SJCRH30 (cell line): ENCODE data around the gene CPAMD8. TPM values are rescaled to one million over a fixed set of nuclear protein-coding genes. Genes with fewer than 3 reads are reported as not detected.
A peak's percentile ranks its signal among the peaks of the same experiment; 100 is the strongest.

ENCODE experiments used
- DNase-seq, 2 experiments: peaks; one replicate each; pipeline ENCODE4 v3.0.0-alpha.2; 2015 to 2020
- H3K27ac ChIP-seq: fragments of 250-450 bp; sonication (Bioruptor Pico); 2 replicates; pipeline ENCODE4 v1.5.1; 2020; ENCODE audit warnings: mild to moderate bottlenecking, moderate library complexity
- H3K27me3 ChIP-seq: fragments of 250-450 bp; sonication (Bioruptor Pico); 2 replicates; pipeline ENCODE4 v1.5.1; 2020; ENCODE audit warnings: mild to moderate bottlenecking, moderate library complexity
- H3K36me3 ChIP-seq: fragments of 250-450 bp; sonication (Bioruptor Pico); 2 replicates; pipeline ENCODE4 v1.5.1; 2020; ENCODE audit warnings: mild to moderate bottlenecking, moderate library complexity
- H3K4me1 ChIP-seq: fragments of 250-450 bp; sonication (Bioruptor Pico); 2 replicates; pipeline ENCODE4 v1.5.1; 2020; ENCODE audit warnings: mild to moderate bottlenecking, moderate library complexity
- H3K4me3 ChIP-seq: fragments of 250-450 bp; sonication (Bioruptor Pico); 2 replicates; pipeline ENCODE4 v1.5.1; 2020; ENCODE audit warnings: mild to moderate bottlenecking, moderate library complexity
- H3K9me3 ChIP-seq: fragments of 250-450 bp; sonication (Bioruptor Pico); replicated peaks from 2 replicates; pipeline ENCODE4 v1.5.1; 2020; ENCODE audit warnings: mild to moderate bottlenecking, moderate library complexity
- total RNA-seq: library from RNA; depleted of rRNA; stranded (reverse); fragments of >200 nt; shearing (Covaris generic); gene quantifications from 2 replicates; pipeline ENCODE4 v1.2.3, GENCODE V29; 2014

The CPAMD8 gene
- total RNA-seq, 1 experiment from 2014 or later, result 0.34 TPM

DNA sequence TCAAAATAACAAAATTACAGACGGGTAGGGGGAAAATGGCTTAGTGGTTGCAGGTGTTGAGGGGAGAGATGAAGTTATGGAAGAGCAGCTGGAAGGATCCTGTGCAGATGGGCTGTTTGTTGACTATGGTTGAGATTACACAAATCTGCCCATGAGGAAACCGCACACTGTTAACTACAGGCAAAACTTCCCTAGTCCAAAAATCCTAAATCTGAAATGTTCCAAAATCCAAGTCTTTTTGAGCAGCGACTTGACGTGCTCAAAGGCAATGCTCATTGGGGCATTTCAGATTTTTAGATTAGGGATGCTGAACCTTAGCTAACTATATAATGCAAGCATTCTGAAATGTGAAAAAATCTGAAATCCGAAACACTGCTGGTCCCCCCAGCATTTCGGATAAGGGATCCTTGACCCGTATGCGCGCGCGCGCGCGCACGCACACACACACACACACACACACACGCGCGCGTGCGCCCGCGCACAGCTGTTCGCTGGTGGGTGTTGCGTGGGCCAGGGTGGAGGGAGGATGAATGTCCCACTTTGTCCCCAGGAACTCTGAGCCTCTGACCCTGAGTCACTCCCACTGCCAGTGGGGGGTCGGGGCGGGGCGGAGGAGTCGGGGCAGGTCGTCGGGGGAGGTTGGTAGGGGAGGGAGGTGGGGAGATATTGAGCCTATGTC is 131.0 kb downstream of the CPAMD8 start:
- peak in 1 of 2 experiments; percentile 55 for DNase-seq
- Histone ChIP-seq H3K27me3 (no peaks in the 10 kb centered on the region), H3K4me3 (peak overlapping the region; percentile 56), H3K36me3 (no peaks in the 10 kb centered on the region), H3K9me3 (no peaks in the 10 kb centered on the region), H3K27ac (no peak overlapping the region; the same call in 1 of the 2 replicates), H3K4me1 (no peaks in the 10 kb centered on the region)

GRCh38 chr19:16894080-16894479 is 132.5 kb downstream of the CPAMD8 start:
- DNase-seq, result no peak
- Histone ChIP-seq H3K27me3 (no peaks in the 10 kb centered on the region), H3K36me3 (no peaks in the 10 kb centered on the region), H3K4me3 (no peak overlapping the region), H3K9me3 (no peaks in the 10 kb centered on the region), H3K4me1 (no peaks in the 10 kb centered on the region; the same call in 1 of the 2 replicates), H3K27ac (no peak overlapping the region)

- H3K4me1 ChIP-seq, result peaks cover 3% of the 10 kb centered on the region; the same call in 1 of the 2 replicates
- no peaks in the 10 kb centered on the region for H3K9me3 ChIP-seq
- no peaks in the 10 kb centered on the region for H3K36me3 ChIP-seq
- no peaks in the 10 kb centered on the region for H3K27me3 ChIP-seq
- no peak overlapping the region for H3K27ac ChIP-seq
- DNase-seq, result no peak
- no peak overlapping the region for H3K4me3 ChIP-seq
These were observed 133.0 kb downstream of the CPAMD8 start for GRCh38 chr19:16893686-16893989.

- H3K4me1 ChIP-seq, result peaks cover 3% of the 10 kb centered on the region; the same call in 1 of the 2 replicates
- no peaks in the 10 kb centered on the region for H3K36me3 ChIP-seq
- no peak overlapping the region for H3K27ac ChIP-seq
These were observed 133.5 kb downstream of the CPAMD8 start for GRCh38 chr19:16892868-16893685.

GRCh38 chr19:16892436-16892835 is 134.2 kb downstream of the CPAMD8 start:
- Histone ChIP-seq H3K9me3 (no peaks in the 10 kb centered on the region), H3K27ac (no peak overlapping the region), H3K36me3 (no peaks in the 10 kb centered on the region), H3K27me3 (no peaks in the 10 kb centered on the region), H3K4me3 (no peak overlapping the region), H3K4me1 (peaks cover 3% of the 10 kb centered on the region; the same call in 1 of the 2 replicates)
- DNase-seq, result no peak

More at GRCh38 chr19:16892868-16893685, 133.5 kb downstream of the CPAMD8 start:
- H3K4me3 ChIP-seq, result no peak overlapping the region
- H3K27me3 ChIP-seq, result no peaks in the 10 kb centered on the region
- H3K9me3 ChIP-seq, result no peaks in the 10 kb centered on the region
- no peak for DNase-seq

DNA sequence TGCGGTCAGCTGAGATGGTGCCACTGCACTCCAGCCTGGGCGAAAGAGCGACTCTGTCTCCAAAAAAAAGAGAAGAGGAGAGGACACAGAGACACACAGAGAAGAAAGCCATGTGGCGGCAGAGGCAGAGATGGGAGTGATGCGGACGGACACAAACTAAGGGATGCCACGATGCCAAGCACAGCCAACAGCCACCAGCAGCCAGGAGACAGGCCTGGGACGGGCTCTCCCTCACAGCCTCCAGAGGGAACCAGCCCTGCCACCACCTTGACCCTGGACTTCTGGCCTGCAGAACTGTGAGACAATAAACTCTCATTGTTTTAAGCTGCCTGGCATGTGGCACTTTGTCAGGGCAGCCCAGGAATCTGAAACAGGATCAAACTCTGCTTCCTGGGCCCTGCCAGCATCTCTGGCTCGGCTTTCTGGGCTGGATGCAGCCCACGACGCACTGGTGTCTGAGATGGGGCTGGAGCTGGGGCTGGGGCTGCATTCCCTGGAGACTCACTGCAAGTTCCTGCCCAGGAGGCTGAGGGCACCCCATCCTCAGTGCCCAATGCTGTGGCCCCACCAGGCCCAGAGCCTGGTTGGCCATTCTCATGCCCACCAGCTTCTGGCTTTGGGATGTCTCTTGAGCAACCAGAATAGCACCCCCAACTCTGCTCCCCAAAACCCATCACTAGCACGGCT is 134.8 kb downstream of the CPAMD8 start:
- Histone ChIP-seq H3K9me3 (no peaks in the 10 kb centered on the region), H3K27ac (no peak overlapping the region), H3K27me3 (no peaks in the 10 kb centered on the region), H3K4me3 (no peak overlapping the region), H3K36me3 (no peaks in the 10 kb centered on the region), H3K4me1 (peaks cover 3% of the 10 kb centered on the region; the same call in 1 of the 2 replicates)
- DNase-seq, result no peak

DNA sequence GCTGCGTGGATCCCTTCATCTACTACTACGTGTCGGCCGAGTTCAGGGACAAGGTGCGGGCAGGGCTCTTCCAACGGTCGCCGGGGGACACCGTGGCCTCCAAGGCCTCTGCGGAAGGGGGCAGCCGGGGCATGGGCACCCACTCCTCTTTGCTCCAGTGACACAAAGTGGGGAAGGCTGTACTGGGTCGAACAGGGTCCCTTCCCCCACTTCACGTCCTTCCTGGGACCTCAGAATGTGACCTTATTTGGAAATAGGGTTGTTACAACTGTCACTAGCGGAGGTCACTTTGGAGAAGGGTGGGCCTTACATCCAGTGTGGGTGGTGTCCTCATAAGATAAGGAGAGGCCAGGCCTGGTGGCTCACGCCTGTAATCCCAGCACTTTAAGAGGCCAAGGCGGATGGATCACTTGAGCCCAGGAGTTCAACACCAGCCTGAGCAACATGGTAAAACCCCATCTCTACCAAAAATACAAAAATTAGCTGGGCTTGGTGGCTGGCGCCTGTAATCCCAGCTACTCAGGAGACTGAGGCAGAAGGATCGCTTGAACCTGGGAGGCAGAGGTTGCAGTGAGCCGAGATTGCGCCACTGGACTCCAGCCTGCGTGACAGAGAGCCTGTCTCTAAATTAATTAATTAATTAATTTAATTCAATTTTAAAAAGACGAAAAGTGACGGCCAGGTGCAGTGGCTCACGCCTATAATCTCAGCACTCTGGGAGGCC is 136.0 kb downstream of the CPAMD8 start:
- Histone ChIP-seq H3K27ac (no peak overlapping the region), H3K9me3 (no peaks in the 10 kb centered on the region), H3K36me3 (no peaks in the 10 kb centered on the region), H3K4me3 (no peak overlapping the region), H3K27me3 (no peaks in the 10 kb centered on the region), H3K4me1 (peaks cover 3% of the 10 kb centered on the region; the same call in 1 of the 2 replicates)
- no peak for DNase-seq

- H3K4me3 ChIP-seq, result no peak overlapping the region
- H3K27me3 ChIP-seq, result no peaks in the 10 kb centered on the region
- H3K4me1 ChIP-seq, result peaks cover 3% of the 10 kb centered on the region; the same call in 1 of the 2 replicates
- no peaks in the 10 kb centered on the region for H3K9me3 ChIP-seq
- no peak for DNase-seq
- H3K36me3 ChIP-seq, result no peaks in the 10 kb centered on the region
- no peak overlapping the region for H3K27ac ChIP-seq
These were observed 136.6 kb downstream of the CPAMD8 start for GRCh38 chr19:16889883-16890460.

DNA sequence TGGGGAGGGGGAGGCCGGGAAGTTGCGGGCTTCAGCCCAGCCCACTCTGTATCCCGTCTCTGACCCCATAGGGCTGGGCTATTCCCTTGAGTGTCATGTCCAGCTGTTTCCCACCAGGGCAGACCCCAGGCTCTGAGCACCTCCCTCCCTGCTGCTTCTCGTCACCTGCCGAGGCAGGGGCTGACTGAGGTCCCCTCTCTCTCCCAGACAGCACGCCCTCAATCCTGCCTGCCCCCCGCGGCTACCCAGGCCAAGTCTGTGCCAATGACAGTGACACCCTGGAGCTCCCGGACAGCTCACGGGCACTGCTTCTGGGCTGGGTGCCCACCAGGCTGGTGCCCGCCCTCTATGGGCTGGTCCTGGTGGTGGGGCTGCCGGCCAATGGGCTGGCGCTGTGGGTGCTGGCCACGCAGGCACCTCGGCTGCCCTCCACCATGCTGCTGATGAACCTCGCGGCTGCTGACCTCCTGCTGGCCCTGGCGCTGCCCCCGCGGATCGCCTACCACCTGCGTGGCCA is 137.2 kb downstream of the CPAMD8 start:
- DNase-seq, result peak in 1 of 2 experiments; percentile 20
- peak overlapping the region; percentile 34; the same call in 1 of the 2 replicates for H3K4me3 ChIP-seq
- peaks cover 3% of the 10 kb centered on the region; the same call in 1 of the 2 replicates for H3K4me1 ChIP-seq
- H3K36me3 ChIP-seq, result no peaks in the 10 kb centered on the region
- no peak overlapping the region for H3K27ac ChIP-seq
- no peaks in the 10 kb centered on the region for H3K27me3 ChIP-seq
- no peaks in the 10 kb centered on the region for H3K9me3 ChIP-seq

DNA sequence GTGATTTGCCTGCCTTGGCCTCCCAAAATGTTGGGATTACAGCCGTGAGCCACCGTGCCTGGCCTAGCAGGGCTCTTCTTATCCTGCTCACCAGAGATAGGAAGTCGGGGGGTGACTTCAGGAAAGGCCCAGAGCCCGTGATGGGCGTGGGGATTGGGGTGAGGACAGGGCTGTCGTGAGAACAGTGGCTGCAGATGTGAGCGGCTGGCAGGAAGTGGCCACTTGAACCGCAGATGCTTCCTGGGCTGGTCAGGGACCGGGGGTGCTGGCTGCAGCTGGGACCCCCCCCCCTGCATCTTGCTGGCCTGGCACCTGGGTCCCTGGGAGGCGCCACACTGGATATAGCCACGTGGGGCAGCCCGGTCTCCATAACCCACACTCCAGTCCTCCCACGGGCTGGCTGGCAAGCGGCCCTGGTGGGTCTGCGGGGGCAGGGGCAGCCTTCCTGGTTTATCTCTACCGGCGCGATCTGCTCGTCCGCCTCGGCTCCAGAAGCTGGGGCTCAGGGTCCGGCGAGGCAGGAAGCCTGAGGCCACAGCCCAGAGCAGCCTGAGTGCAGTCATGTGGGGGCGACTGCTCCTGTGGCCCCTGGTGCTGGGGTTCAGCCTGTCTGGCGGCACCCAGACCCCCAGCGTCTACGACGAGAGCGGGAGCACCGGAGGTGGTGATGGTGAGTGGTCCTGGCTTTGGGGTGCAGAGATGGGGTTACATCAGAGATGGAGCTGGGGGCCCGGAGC is 137.8 kb downstream of the CPAMD8 start, which contains the start of gene F2RL3:
Gene F2RL3, plus strand, starts transcription at position 371 of the 737 bp plus-strand sequence. Its CDS starts 191 bp downstream, at position 562.
- no peaks in the 10 kb centered on the region for H3K9me3 ChIP-seq
- no peak within 1 kb of the TSS for H3K27ac ChIP-seq
- peak; percentile 36 to 47 for DNase-seq
- no peaks in the 10 kb centered on the region for H3K36me3 ChIP-seq
- no peaks in the 10 kb centered on the region for H3K27me3 ChIP-seq
- peak within 1 kb of the TSS; percentile 34 for H3K4me3 ChIP-seq
- H3K4me1 ChIP-seq, result peaks cover 3% of the 10 kb centered on the region; the same call in 1 of the 2 replicates

DNA sequence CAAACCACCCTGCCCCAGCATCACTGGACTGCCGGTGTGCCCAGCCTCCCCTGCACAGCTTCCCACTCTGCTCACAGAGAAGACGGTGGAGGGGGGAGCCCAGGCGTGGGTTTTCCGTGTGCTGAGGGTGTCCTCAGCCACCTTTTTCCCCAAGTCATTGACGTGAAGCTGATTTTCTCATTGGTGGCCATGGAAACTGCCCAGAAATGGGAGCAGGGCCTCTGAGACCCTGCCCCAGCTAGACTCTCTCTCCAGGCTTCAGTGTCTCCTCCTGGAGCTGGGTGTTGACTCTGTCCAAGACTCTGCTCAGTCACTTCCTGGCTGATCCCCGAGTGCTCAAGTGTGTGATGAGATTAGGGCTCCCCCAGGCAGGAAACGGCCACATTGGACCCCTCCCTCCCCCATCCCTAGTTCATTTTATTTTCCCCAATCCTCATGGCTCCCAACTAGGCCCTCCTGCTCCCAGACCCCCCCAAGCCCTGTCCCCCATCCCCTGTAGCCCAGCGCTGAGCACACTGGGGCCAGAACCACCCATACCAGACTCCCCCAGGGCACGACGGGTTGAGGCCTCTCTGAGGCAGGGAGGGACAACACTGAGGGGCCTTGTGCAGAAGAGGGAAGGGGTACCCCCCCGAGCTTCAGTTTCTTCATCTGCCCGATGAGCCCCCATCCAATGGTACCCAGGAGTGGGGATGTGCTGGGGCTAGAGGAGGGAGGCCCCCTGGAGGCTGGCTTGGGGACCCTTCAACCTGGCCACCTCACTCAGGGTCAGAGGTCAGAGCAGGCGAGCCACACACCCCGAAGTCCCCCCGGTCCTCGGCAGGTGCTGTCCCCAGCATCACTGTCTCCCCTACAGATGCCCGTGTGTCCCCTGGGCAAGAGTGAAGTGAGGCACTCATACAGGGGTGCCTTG is 139.0 kb downstream of the CPAMD8 start:
- Histone ChIP-seq H3K36me3 (no peaks in the 10 kb centered on the region), H3K4me1 (peaks cover 3% of the 10 kb centered on the region; the same call in 1 of the 2 replicates), H3K27me3 (no peaks in the 10 kb centered on the region), H3K27ac (no peak overlapping the region), H3K9me3 (no peaks in the 10 kb centered on the region), H3K4me3 (no peak overlapping the region)
- no peak for DNase-seq

DNA sequence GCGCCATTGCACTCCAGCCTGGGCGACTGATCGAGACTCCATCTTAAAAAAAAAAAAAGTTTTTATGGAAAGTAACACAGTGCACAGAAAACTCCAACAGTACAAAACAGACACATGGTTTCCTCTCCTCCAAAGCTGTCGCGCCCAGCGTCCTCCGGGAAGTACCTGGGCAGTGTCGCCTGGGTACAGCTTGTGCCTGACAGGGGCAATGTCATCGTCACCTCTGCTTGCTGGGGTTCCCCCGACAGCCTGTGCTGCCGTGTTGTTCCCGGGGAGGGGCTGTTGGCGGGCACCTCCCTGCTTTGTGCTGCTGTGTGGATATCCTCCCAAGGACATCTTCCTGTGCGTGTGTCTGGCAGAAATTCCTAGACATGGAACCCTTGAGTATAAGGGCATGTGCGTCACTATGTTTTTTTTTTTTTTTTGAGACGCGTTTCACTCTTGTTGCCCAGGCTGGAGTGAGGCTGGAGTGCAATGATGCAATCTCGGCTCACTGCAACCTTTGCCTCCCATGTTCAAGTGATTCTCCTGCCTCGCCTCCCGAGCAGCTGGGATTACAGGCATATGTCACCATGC is 140.2 kb downstream of the CPAMD8 start:
- Histone ChIP-seq H3K27me3 (no peaks in the 10 kb centered on the region), H3K27ac (no peak overlapping the region), H3K4me3 (no peak overlapping the region), H3K4me1 (peaks cover 3% of the 10 kb centered on the region; the same call in 1 of the 2 replicates), H3K36me3 (no peaks in the 10 kb centered on the region), H3K9me3 (peaks cover 8% of the 10 kb centered on the region; the same call in 1 of the 2 replicates)
- DNase-seq, result no peak
